Thyroid gland (tissue), 4 donors: Measurements from ENCODE around the gene PDE8B. TPM values are rescaled to one million over a fixed set of nuclear protein-coding genes. Genes with fewer than 3 reads are reported as not detected.

Source experiments
- DNase-seq, 2 donors: peaks; one replicate each; pipeline ENCODE4 v3.0.0-alpha.2; 2019
- H3K27ac ChIP-seq, 3 donors: fragments of 200-600 bp; sonication (generic); 1 replicate in 2 of 3; 2 replicates in 1 of 3; pipeline ENCODE4 v1.5.1; 2016 to 2019; ENCODE audit warnings: mild to moderate bottlenecking in 1 of 3, moderate library complexity in 1 of 3
- H3K27me3 ChIP-seq: fragments of 200-600 bp; sonication (generic); one replicate; pipeline ENCODE4 v1.5.1; 2019
- H3K36me3 ChIP-seq, 2 donors: fragments of 200-600 bp; sonication (generic); one replicate each; pipeline ENCODE4 v1.5.1; 2016 to 2019
- H3K4me1 ChIP-seq, 2 donors: fragments of 200-600 bp; sonication (generic); one replicate each; pipeline ENCODE4 v1.5.1; 2017 to 2019
- H3K4me3 ChIP-seq, 3 donors: fragments of 200-600 bp; sonication (generic); replicated peaks in 1 of 3; 1 replicate in 2 of 3; 2 replicates in 1 of 3; pipeline ENCODE4 v1.5.1; 2016; ENCODE audit warnings: mild to moderate bottlenecking in 1 of 3
- H3K9me3 ChIP-seq: fragments of 200-600 bp; sonication (generic); one replicate; pipeline ENCODE4 v1.5.1; 2017
- CTCF ChIP-seq, 6 experiments: fragments of 200-600 bp in 3 of 6; fragments of 450-650 bp in 3 of 6; sonication (generic) in 3 of 6; IDR thresholded peaks; one replicate each; pipeline ENCODE4 v1.5.1; 2016 to 2019; ENCODE audit warnings: antibody characterized with exemption in 6 of 6, mild to moderate bottlenecking in 2 of 6, inconsistent platforms in 1 of 6, moderate library complexity in 1 of 6
- POLR2A ChIP-seq, 2 donors: fragments of 450-650 bp; IDR thresholded peaks; one replicate each; pipeline ENCODE4 v1.6.1; 2017; ENCODE audit warnings: antibody characterized with exemption in 2 of 2, mild to moderate bottlenecking in 2 of 2, moderate library complexity in 1 of 2
- WGBS, 2 donors: methylation state at CpG; one replicate each; pipeline ENCODE4 v1.1.5; 2017; 5-methylcytosine and 5-hydroxymethylcytosine counted together
- intact Hi-C: fragments of 100-400 bp; cut with DNase I; formaldehyde crosslinking; loops from one replicate; pipeline ENCODE4 v1.15.1; 2023
- total RNA-seq, 4 donors: library from RNA; depleted of rRNA; stranded (reverse); fragments of >200 nt; gene quantifications; one replicate each; pipeline ENCODE4 v1.2.3, GENCODE V29; 2016

The PDE8B gene
- total RNA-seq, 4 donors from 2014 or later = 113 to 279 (median 218) TPM

DNA sequence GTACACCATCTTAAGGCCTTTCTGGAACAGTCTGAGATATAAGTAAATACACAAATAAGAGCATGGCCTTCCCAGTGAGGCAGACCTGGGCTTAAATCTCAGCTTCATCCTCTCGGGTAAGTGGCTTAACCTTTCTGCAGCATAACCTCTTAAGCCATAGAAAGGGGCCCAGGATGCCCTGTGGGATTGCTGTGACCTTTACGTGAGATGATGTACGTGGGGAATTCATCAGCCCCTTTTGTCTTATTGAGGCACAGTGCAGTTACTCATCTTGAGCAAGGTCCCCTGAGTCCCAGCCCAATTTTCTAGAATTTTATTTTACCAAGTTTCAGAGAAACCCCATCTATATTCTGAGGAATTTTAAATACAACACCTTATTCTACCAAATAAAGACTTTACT, 92.2 kb downstream of the PDE8B start:
- WGBS, 2 donors = 90 to 96% methylated on average over 3 of the region's 3 CpGs
- no peaks in the 10 kb centered on the region for H3K9me3 ChIP-seq
- no peak overlapping the region for H3K4me3 ChIP-seq
- intact Hi-C loops = loop anchor here (10.0 kb wide), 1 partner anchor 118 kb away; no protein-coding TSS in a partner anchor
- H3K36me3 ChIP-seq = no peaks in the 10 kb centered on the region
- peaks cover 42 to 47% of the 10 kb centered on the region in 2 donors for H3K4me1 ChIP-seq
- peak overlapping the region; percentile 8 to 59 (median 24) for H3K27ac ChIP-seq
- no peaks in the 10 kb centered on the region for H3K27me3 ChIP-seq
- no peak for DNase-seq
- no peak for TF ChIP-seq CTCF (IDR thresholded peaks at IDR 0.05)
- no peak for TF ChIP-seq POLR2A (IDR thresholded peaks at IDR 0.05)

DNA sequence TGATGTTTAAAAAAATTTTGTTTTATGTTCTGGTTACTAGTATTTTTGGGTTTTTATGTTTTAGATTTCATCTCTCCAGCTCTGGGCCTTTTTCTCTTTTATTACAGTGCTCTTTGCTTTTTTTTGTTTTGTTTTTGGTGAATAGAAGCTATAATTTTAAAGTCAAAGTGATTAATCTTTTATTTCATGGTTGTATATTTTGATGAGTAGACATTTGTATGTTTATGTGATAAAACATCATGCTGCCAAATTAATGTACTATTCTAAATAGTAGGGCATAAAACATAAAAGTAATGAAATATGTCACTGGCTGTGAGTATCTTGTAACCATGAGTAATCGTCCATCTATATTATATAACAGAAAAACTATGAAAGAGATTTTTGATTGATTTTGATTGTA, 93.9 kb downstream of the PDE8B start:
- H3K27me3 ChIP-seq = no peaks in the 10 kb centered on the region
- intact Hi-C loops = loop anchor here (10.0 kb wide), 1 partner anchor 120 kb away; no protein-coding TSS in a partner anchor
- no peaks in the 10 kb centered on the region for H3K36me3 ChIP-seq
- no peak overlapping the region for H3K4me3 ChIP-seq
- H3K4me1 ChIP-seq = peaks cover 59 to 64% of the 10 kb centered on the region in 2 donors
- peak overlapping the region in 2 of 3 donors; percentile 63 to 94 for H3K27ac ChIP-seq
- no peaks in the 10 kb centered on the region for H3K9me3 ChIP-seq
- no peak for DNase-seq
- 94 to 95% methylated on average over 1 of the region's 1 CpG for WGBS, 2 donors
- TF ChIP-seq POLR2A (IDR thresholded peaks at IDR 0.05) = no peak
- no peak for TF ChIP-seq CTCF (IDR thresholded peaks at IDR 0.05)

DNA sequence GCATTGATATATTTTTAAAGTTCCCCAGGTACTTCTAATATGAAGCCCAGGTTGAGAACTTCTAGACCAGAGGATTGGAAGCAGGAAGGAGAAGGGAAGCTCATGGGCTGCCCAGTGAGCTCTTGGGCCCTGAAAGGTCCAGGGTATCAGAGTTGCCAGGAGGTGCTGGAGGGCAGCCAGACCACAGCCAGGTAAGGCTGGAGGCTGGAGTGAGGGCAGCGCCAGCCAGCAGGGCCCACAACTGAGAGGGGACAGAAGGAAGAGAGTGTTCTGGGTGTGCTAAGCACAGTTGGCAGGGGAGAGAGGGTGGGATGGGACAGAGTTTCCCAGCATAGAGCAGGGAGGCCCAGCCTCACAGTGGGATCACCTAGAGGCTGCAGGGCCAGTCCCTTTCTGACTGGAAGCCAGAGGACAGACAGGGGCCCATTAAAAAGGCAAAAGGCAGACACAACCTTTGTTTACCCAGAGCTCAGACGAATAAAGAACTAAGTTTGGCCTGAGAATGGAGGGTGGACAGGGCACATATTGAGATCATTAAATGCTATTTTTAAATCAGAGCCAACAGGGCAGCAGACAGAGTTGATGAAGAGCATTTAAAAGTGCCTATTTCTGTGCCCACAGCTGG, 94.9 kb downstream of the PDE8B start:
- TF ChIP-seq POLR2A (IDR thresholded peaks at IDR 0.05) = no peak
- no peak for TF ChIP-seq CTCF (IDR thresholded peaks at IDR 0.05)
- intact Hi-C loops = loop anchor here (10.0 kb wide), 1 partner anchor 121 kb away; no protein-coding TSS in a partner anchor
- Histone ChIP-seq H3K4me3 (no peak overlapping the region), H3K4me1 (peaks cover 67 to 72% of the 10 kb centered on the region in 2 donors), H3K27ac (peak overlapping the region; percentile 63 to 94 (median 90)), H3K36me3 (no peaks in the 10 kb centered on the region), H3K27me3 (no peaks in the 10 kb centered on the region), H3K9me3 (no peaks in the 10 kb centered on the region)
- 62 to 64% methylated on average over 2 of the region's 2 CpGs for WGBS, 2 donors
- DNase-seq = peak; percentile 57 to 65

- Histone ChIP-seq H3K9me3 (no peaks in the 10 kb centered on the region), H3K36me3 (no peaks in the 10 kb centered on the region), H3K4me1 (peaks cover 67 to 70% of the 10 kb centered on the region in 2 donors), H3K4me3 (no peak overlapping the region), H3K27ac (peak overlapping the region; percentile 63 to 94 (median 90)), H3K27me3 (no peaks in the 10 kb centered on the region)
- 71 to 86% methylated on average over 3 of the region's 3 CpGs for WGBS, 2 donors
- intact Hi-C loops = loop anchor here (10.0 kb wide), 1 partner anchor 121 kb away; no protein-coding TSS in a partner anchor
- TF ChIP-seq POLR2A (IDR thresholded peaks at IDR 0.05) (no peak), CTCF (IDR thresholded peaks at IDR 0.05) (no peak)
- DNase-seq = peak in 1 of 2 donors; percentile 26
Observed at GRCh38 chr5:77305956-77306355, 95.5 kb downstream of the PDE8B start.

GRCh38 chr5:77306531-77306930, 96.1 kb downstream of the PDE8B start:
- Histone ChIP-seq H3K4me1 (peaks cover 67 to 74% of the 10 kb centered on the region in 2 donors), H3K9me3 (no peaks in the 10 kb centered on the region), H3K4me3 (no peak overlapping the region), H3K36me3 (no peaks in the 10 kb centered on the region), H3K27me3 (no peaks in the 10 kb centered on the region), H3K27ac (peak overlapping the region; percentile 90 to 94 (median 93))
- DNase-seq = peak; percentile 81
- TF ChIP-seq POLR2A (IDR thresholded peaks at IDR 0.05) = peak in 1 of 2 donors; percentile 30
- no peak for TF ChIP-seq CTCF (IDR thresholded peaks at IDR 0.05)
- WGBS, 2 donors = 17 to 22% methylated on average over 6 of the region's 6 CpGs
- intact Hi-C loops = loop anchor here (10.0 kb wide), 1 partner anchor 122 kb away; no protein-coding TSS in a partner anchor
